ENCODE results near the gene CDK2.

GRCh38 chr12:55932551-55932910, 34.1 kb upstream of the CDK2 start:
- TF ChIP-seq CTCF (IDR thresholded peaks at IDR 0.05) (no peak), POLR2AphosphoS5 (IDR thresholded peaks at IDR 0.05) (no peak)

Measured in stomach (tissue), 4 donors.